ENCODE results near the gene BMPER. TPM values are rescaled to one million over a fixed set of nuclear protein-coding genes. Genes with fewer than 3 reads are reported as not detected.

The BMPER gene
- total RNA-seq, 1 donor from 2014 or later = not detected

DNA sequence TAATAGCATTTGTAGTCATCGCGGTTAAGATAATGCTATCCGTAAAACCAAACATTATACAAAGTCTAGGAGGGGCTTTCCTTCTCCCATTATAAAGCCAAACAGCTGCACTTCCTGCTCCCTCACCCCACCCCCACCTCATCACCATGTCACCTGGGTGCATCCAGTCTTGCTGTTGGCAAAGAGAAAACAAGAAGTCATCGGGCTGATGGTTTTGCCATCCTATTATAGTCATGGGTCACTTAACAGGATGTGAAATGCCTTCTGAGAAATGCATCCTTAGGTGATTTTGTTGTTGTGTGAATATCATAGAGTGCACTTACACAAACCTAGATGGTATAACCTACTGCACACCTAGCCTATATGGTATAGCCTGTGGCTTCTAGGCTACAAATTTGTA is 157.0 kb downstream of the BMPER start:
- H3K36me3 Mint-ChIP-seq (ENCODE audit: low read depth) = no peaks in the 10 kb centered on the region
- intact Hi-C loops (cut with micrococcal nuclease) = no loop called here
- H3K27ac Mint-ChIP-seq = no peak overlapping the region
- H3K9me3 Mint-ChIP-seq = no peaks in the 10 kb centered on the region
- no peak overlapping the region for H3K4me3 Mint-ChIP-seq
- TF ChIP-seq, protein P1, sequence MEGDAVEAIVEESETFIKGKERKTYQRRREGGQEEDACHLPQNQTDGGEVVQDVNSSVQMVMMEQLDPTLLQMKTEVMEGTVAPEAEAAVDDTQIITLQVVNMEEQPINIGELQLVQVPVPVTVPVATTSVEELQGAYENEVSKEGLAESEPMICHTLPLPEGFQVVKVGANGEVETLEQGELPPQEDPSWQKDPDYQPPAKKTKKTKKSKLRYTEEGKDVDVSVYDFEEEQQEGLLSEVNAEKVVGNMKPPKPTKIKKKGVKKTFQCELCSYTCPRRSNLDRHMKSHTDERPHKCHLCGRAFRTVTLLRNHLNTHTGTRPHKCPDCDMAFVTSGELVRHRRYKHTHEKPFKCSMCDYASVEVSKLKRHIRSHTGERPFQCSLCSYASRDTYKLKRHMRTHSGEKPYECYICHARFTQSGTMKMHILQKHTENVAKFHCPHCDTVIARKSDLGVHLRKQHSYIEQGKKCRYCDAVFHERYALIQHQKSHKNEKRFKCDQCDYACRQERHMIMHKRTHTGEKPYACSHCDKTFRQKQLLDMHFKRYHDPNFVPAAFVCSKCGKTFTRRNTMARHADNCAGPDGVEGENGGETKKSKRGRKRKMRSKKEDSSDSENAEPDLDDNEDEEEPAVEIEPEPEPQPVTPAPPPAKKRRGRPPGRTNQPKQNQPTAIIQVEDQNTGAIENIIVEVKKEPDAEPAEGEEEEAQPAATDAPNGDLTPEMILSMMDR (IDR thresholded peaks at IDR 0.05) = no peak
- no peak for DNase-seq
- ChIA-PET CTCF (no interaction called here), POLR2A (no interaction called here)
- H3K27me3 Mint-ChIP-seq = peaks cover 3% of the 10 kb centered on the region
- no peaks in the 10 kb centered on the region for H3K4me1 Mint-ChIP-seq
- no peak for ATAC-seq (ENCODE audit: low read depth)

DNA sequence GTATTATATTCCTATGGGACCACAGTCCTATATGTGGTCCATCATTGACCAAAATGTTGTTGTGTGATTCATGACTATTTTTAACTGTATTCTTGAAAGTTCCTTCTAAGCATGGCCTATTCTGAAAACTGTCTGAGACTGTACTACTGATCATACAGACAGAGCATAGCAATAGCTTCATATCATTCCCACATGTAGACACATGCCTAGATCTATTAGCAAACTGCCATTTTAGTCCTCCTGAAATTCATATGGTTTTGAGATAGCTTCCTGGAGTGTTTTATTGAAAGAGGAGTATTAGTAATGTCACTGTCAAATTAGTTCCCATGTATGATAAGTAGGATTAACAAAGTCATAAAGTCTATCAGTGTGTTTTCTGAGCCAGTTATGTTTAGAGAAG is 157.5 kb downstream of the BMPER start:
- no peak overlapping the region for H3K27ac Mint-ChIP-seq
- no peak overlapping the region for H3K4me3 Mint-ChIP-seq
- DNase-seq (no peak), ATAC-seq (ENCODE audit: low read depth) (no peak)
- TF ChIP-seq, protein P1 (IDR thresholded peaks at IDR 0.05) = no peak
- peaks cover 3% of the 10 kb centered on the region for H3K27me3 Mint-ChIP-seq
- no peaks in the 10 kb centered on the region for H3K9me3 Mint-ChIP-seq
- POLR2A ChIA-PET = no interaction called here
- H3K4me1 Mint-ChIP-seq = no peaks in the 10 kb centered on the region
- no peaks in the 10 kb centered on the region for H3K36me3 Mint-ChIP-seq (ENCODE audit: low read depth)
- intact Hi-C loops (cut with micrococcal nuclease) = no loop called here
- CTCF ChIA-PET = no interaction called here

DNA sequence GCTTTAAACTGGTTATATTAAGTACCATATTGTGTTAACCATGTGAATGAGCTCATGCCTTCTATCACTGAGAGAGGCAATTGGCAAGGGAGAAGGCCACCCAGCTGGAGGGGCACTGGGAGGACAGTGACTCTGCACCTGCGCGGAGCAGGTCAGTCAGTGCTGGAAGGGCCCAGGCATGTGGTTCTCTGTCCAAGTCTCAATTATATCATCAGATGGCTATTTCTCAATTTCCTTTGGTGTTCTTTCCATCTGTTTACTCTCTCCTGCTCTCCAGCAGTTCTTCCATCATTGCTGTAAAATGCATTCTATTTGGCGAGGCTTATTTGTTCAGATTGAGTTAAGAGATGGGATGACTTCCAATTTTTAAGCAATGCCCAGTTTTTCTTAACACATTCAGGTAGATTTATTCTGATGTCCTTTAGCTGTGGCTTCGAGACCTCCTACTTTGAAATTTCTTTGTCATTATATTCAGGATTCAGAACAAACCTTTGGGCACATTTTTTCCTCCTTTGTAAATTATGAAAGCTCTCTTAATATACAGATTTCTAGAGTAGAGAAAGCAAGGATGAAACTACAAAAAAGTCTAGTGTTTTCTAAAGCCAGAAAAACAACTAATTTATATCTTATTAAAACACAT is 159.3 kb downstream of the BMPER start:
- H3K27ac Mint-ChIP-seq = no peak overlapping the region
- no peaks in the 10 kb centered on the region for H3K36me3 Mint-ChIP-seq (ENCODE audit: low read depth)
- no peak overlapping the region for H3K4me3 Mint-ChIP-seq
- no peaks in the 10 kb centered on the region for H3K4me1 Mint-ChIP-seq
- H3K9me3 Mint-ChIP-seq = no peaks in the 10 kb centered on the region
- POLR2A ChIA-PET = no interaction called here
- DNase-seq = no peak
- intact Hi-C loops (cut with micrococcal nuclease) = no loop called here
- ATAC-seq (ENCODE audit: low read depth) = no peak
- TF ChIP-seq, protein P1 (IDR thresholded peaks at IDR 0.05) = no peak
- CTCF ChIA-PET = no interaction called here
- peaks cover 2% of the 10 kb centered on the region for H3K27me3 Mint-ChIP-seq

DNA sequence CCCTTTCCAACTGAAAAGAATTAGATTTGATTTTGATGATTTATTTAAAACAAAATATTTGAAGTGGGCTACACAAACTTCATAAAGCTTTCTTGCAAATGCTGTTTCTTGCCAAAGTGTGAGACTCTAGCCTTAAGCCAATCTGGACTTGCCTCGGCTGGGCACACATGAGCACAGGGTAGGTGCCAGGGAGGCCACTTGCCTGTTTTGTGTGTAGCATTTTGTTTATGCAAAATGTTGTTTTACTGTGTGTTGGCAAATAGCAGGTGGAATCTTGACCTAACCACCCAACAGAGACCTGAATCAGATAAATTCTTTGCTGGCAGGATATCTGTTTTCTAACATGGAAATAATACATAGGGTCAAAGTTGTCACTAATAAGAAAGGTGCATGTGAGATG is 161.1 kb downstream of the BMPER start:
- Mint-ChIP-seq H3K4me1 (no peaks in the 10 kb centered on the region), H3K36me3 (ENCODE audit: low read depth) (no peaks in the 10 kb centered on the region), H3K27me3 (no peaks in the 10 kb centered on the region), H3K27ac (no peak overlapping the region), H3K4me3 (no peak overlapping the region), H3K9me3 (no peaks in the 10 kb centered on the region)
- DNase-seq = no peak
- TF ChIP-seq, protein P1 (IDR thresholded peaks at IDR 0.05) = no peak
- ATAC-seq (ENCODE audit: low read depth) = no peak
- intact Hi-C loops (cut with micrococcal nuclease) = no loop called here
- ChIA-PET CTCF (no interaction called here), POLR2A (no interaction called here)

DNA sequence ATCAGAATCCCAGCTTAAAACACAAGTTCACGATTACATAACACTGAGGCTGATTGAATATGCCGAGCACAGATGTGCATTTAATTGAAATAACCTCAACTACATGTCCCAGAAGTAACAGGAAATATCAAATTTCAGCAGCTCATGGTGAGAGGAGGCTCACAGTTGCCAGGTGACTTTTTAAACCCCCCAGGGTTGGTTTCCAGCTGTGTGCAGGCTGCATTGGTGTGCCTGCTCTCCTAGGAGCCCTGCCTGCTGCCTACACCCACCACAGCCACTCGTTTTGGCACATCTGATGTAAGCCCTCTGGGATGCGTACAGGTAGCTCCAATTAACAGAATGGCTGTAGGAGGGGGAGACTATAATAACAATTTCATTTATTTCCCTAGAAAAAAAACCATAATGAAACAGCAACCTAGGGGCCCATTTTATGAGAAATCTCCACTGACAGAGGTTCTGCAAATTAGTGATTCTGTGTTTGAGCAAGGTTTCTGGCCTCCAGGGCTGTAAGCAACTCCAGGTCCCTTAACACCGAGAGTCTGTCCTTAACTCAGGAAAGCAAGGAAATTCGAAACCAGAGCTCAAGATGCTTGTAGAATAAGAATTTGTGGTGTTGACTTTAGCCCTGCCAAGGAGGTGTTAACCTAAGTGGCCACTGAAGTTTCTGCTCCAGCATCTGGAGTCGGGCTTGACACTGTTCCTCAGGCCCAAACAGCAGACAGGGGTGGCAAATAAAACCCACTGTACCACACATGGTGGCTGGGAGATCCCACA is 161.9 kb downstream of the BMPER start:
- no peak for ATAC-seq (ENCODE audit: low read depth)
- H3K27me3 Mint-ChIP-seq = no peaks in the 10 kb centered on the region
- H3K27ac Mint-ChIP-seq = no peak overlapping the region
- no peaks in the 10 kb centered on the region for H3K4me1 Mint-ChIP-seq
- no peak for DNase-seq
- intact Hi-C loops (cut with micrococcal nuclease) = no loop called here
- ChIA-PET POLR2A (no interaction called here), CTCF (no interaction called here)
- no peaks in the 10 kb centered on the region for H3K9me3 Mint-ChIP-seq
- TF ChIP-seq, protein P1 (IDR thresholded peaks at IDR 0.05) = no peak
- no peaks in the 10 kb centered on the region for H3K36me3 Mint-ChIP-seq (ENCODE audit: low read depth)
- H3K4me3 Mint-ChIP-seq = no peak overlapping the region

All from activated B cell treated with CpG ODN at 0.5 μM for 24 hours (primary cell).